Transverse colon (tissue), 4 donors: ENCODE data around the gene SOBP. TPM values are rescaled to one million over a fixed set of nuclear protein-coding genes. Genes with fewer than 3 reads are reported as not detected.

Experiments
- DNase-seq: peaks from one replicate; pipeline ENCODE4 v3.0.0-alpha.2; 2019
- H3K27ac ChIP-seq, 4 donors: fragments of 200-600 bp; sonication (generic); 2 replicates each; pipeline ENCODE4 v1.5.1; 2016 to 2018; ENCODE audit warnings: inconsistent platforms in 4 of 4
- H3K27me3 ChIP-seq: fragments of 200-600 bp; sonication (generic); 2 replicates; pipeline ENCODE4 v1.5.1; 2017; ENCODE audit warnings: inconsistent platforms
- H3K36me3 ChIP-seq, 4 donors: fragments of 200-600 bp; sonication (generic); 2 replicates each; pipeline ENCODE4 v1.5.1; 2017 to 2019; ENCODE audit warnings: inconsistent platforms in 4 of 4
- H3K4me1 ChIP-seq, 4 donors: fragments of 200-600 bp; sonication (generic); 2 replicates each; pipeline ENCODE4 v1.5.1; 2017 to 2020; ENCODE audit warnings: inconsistent platforms in 4 of 4
- H3K4me3 ChIP-seq, 4 donors: fragments of 200-600 bp; sonication (generic); 1 replicate in 1 of 4; 2 replicates in 3 of 4; pipeline versions ENCODE4 v1.5.1 to v1.6.1; 2017 to 2019; ENCODE audit warnings: inconsistent platforms in 4 of 4
- H3K9me3 ChIP-seq, 2 donors: fragments of 200-600 bp; sonication (generic); 2 replicates each; pipeline ENCODE4 v1.5.1; 2017 to 2019; ENCODE audit warnings: inconsistent platforms in 2 of 2
- CTCF ChIP-seq, 5 experiments: fragments of 200-600 bp in 3 of 5; fragments of 450-650 bp in 2 of 5; sonication (generic) in 3 of 5; IDR thresholded peaks; 1 replicate in 2 of 5; 2 replicates in 3 of 5; pipeline ENCODE4 v1.5.1; 2016 to 2017; ENCODE audit warnings: antibody characterized with exemption in 5 of 5, inconsistent platforms in 3 of 5, mild to moderate bottlenecking in 2 of 5, moderate library complexity in 1 of 5
- EP300 ChIP-seq: sonication (generic); formaldehyde crosslinking; IDR thresholded peaks from one replicate; pipeline ENCODE4 v1.6.1; 2017; ENCODE audit warnings: antibody characterized with exemption, low read depth
- POLR2A ChIP-seq: fragments of 450-650 bp; IDR thresholded peaks from one replicate; pipeline ENCODE4 v1.6.1; 2016; ENCODE audit warnings: antibody characterized with exemption, mild to moderate bottlenecking, moderate library complexity
- POLR2AphosphoS5 ChIP-seq, 3 donors: sonication (generic); formaldehyde crosslinking; IDR thresholded peaks; one replicate each; pipeline ENCODE4 v1.6.1; 2016; ENCODE audit warnings: antibody characterized with exemption in 3 of 3
- WGBS, 2 donors: methylation state at CpG; one replicate each; pipeline ENCODE4 v1.1.5; 2018; ENCODE audit warnings: low coverage in 1 of 2; 5-methylcytosine and 5-hydroxymethylcytosine counted together
- in situ Hi-C, 4 donors: fragments of 200-750 bp; cut with MboI; loops; one replicate each; pipeline versions ENCODE4 v1.15.0 to v1.15.1; 2017; ENCODE audit warnings: low sequenced_read_pairs in 3 of 4, low pct_ligation_motif_present in 1 of 4, low pct_unique_long_range_greater_than_20kb in 1 of 4
- intact Hi-C: fragments of 100-400 bp; cut with DNase I; formaldehyde crosslinking; loops from one replicate; pipeline ENCODE4 v1.15.1; 2023; ENCODE audit warnings: low total_unique reads
- total RNA-seq, 4 donors: library from RNA; depleted of rRNA; stranded (reverse); fragments of >200 nt; gene quantifications; one replicate each; pipeline ENCODE4 v1.1.0, GENCODE V29; 2016

The SOBP gene
- total RNA-seq, 4 donors from 2014 or later: 2.6 to 15.9 (median 4.6) TPM

- Histone ChIP-seq H3K36me3 (no peaks in the 10 kb centered on the region), H3K27me3 (no peaks in the 10 kb centered on the region), H3K4me1 (peaks cover 0 to 24% (median 5%) of the 10 kb centered on the region in 4 donors), H3K4me3 (no peak overlapping the region), H3K9me3 (no peaks in the 10 kb centered on the region), H3K27ac (no peak overlapping the region)
- intact Hi-C loops: no loop called here
- DNase-seq: no peak
- TF ChIP-seq CTCF (IDR thresholded peaks at IDR 0.05): no peak
- no peak for TF ChIP-seq POLR2A
- no peak for TF ChIP-seq POLR2AphosphoS5 (IDR thresholded peaks at IDR 0.05)
- TF ChIP-seq EP300: no peak
- 60 to 94% methylated on average over 1 to 11 of the region's 11 CpGs for WGBS, 2 donors
- in situ Hi-C loops: loop anchor here in 1 of 4 donors (25.0 kb wide), 1 partner anchor 174 kb away; the partner anchor contains the start of gene SOBP
Observed at GRCh38 chr6:107660839-107661238, 170.9 kb downstream of the SOBP start.

- Histone ChIP-seq H3K4me3 (no peak overlapping the region), H3K4me1 (peaks cover 0 to 29% (median 5%) of the 10 kb centered on the region in 4 donors), H3K9me3 (no peaks in the 10 kb centered on the region), H3K36me3 (no peaks in the 10 kb centered on the region), H3K27ac (no peak overlapping the region), H3K27me3 (no peaks in the 10 kb centered on the region)
- DNase-seq: no peak
- in situ Hi-C loops (loop anchor here in 1 of 4 donors (25.0 kb wide), 1 partner anchor 174 kb away; the partner anchor contains the start of gene SOBP), intact Hi-C loops (no loop called here)
- no peak for TF ChIP-seq EP300
- TF ChIP-seq POLR2AphosphoS5 (IDR thresholded peaks at IDR 0.05): no peak
- no peak for TF ChIP-seq POLR2A
- no peak for TF ChIP-seq CTCF (IDR thresholded peaks at IDR 0.05)
- WGBS, 2 donors: 90 to 93% methylated on average over 4 to 7 of the region's 7 CpGs
Observed at GRCh38 chr6:107661291-107661690, 171.4 kb downstream of the SOBP start.

- TF ChIP-seq POLR2A: no peak
- Histone ChIP-seq H3K4me3 (no peak overlapping the region), H3K9me3 (no peaks in the 10 kb centered on the region), H3K36me3 (no peaks in the 10 kb centered on the region), H3K4me1 (peaks cover 0 to 24% (median 5%) of the 10 kb centered on the region in 4 donors), H3K27ac (no peak overlapping the region), H3K27me3 (no peaks in the 10 kb centered on the region)
- in situ Hi-C loops: loop anchor here in 1 of 4 donors (25.0 kb wide), 1 partner anchor 175 kb away; the partner anchor contains the start of gene SOBP
- WGBS, 2 donors: 78 to 80% methylated on average over 1 to 4 of the region's 4 CpGs
- intact Hi-C loops: no loop called here
- no peak for DNase-seq
Observed at GRCh38 chr6:107662333-107662732, 172.4 kb downstream of the SOBP start.

- Histone ChIP-seq H3K4me3 (no peak overlapping the region), H3K4me1 (peaks cover 0 to 15% (median 2%) of the 10 kb centered on the region in 4 donors), H3K36me3 (no peaks in the 10 kb centered on the region), H3K27ac (no peak overlapping the region), H3K27me3 (no peaks in the 10 kb centered on the region), H3K9me3 (no peaks in the 10 kb centered on the region)
- intact Hi-C loops (no loop called here), in situ Hi-C loops (loop anchor here in 1 of 4 donors (25.0 kb wide), 1 partner anchor 176 kb away; the partner anchor contains the start of gene SOBP)
- WGBS, 2 donors: 80 to 100% methylated on average over 1 to 6 of the region's 6 CpGs
- no peak for TF ChIP-seq POLR2AphosphoS5 (IDR thresholded peaks at IDR 0.05)
- no peak for TF ChIP-seq EP300
- no peak for TF ChIP-seq POLR2A
- no peak for TF ChIP-seq CTCF (IDR thresholded peaks at IDR 0.05)
- DNase-seq: no peak
Observed at GRCh38 chr6:107663308-107663707, 173.4 kb downstream of the SOBP start.

- no peaks in the 10 kb centered on the region for H3K27me3 ChIP-seq
- no peak for DNase-seq
- in situ Hi-C loops (loop anchor here in 1 of 4 donors (25.0 kb wide), 1 partner anchor 178 kb away; the partner anchor contains the start of gene SOBP), intact Hi-C loops (no loop called here)
- peak overlapping the region in 1 of 4 donors; percentile 30 for H3K27ac ChIP-seq
- H3K4me3 ChIP-seq: no peak overlapping the region
- H3K36me3 ChIP-seq: no peaks in the 10 kb centered on the region
- H3K4me1 ChIP-seq: peaks cover 0 to 11% (median 0%) of the 10 kb centered on the region in 4 donors
- WGBS, 2 donors: 43 to 78% methylated on average over 1 to 4 of the region's 4 CpGs
- H3K9me3 ChIP-seq: no peaks in the 10 kb centered on the region
- TF ChIP-seq CTCF (IDR thresholded peaks at IDR 0.05): no peak
- no peak for TF ChIP-seq EP300
- no peak for TF ChIP-seq POLR2AphosphoS5 (IDR thresholded peaks at IDR 0.05)
- no peak for TF ChIP-seq POLR2A
Observed at GRCh38 chr6:107665382-107665781, 175.5 kb downstream of the SOBP start.
